H1 (cell line): Measurements from ENCODE around the gene NCF4. TPM values are rescaled to one million over a fixed set of nuclear protein-coding genes. Genes with fewer than 3 reads are reported as not detected.

Source experiments
- CTCF ChIA-PET: fragments of 300-600 bp; sonication (Branson Sonifier 250); formaldehyde crosslinking; loops from one replicate; lab custom pipeline; 2021; ENCODE audit not compliant: partially characterized antibody; lab: Charles Lee
- POLR2A ChIA-PET: fragments of 300-600 bp; sonication (Branson Sonifier 250); formaldehyde crosslinking; loops from one replicate; lab custom pipeline; 2021; ENCODE audit warnings: inconsistent platforms; ENCODE audit not compliant: partially characterized antibody; lab: Charles Lee
- DNase-seq, 2 experiments: peaks; one replicate each; pipeline versions ENCODE4 v3.0.0 to v3.0.0-alpha.2; 2010 to 2022; ENCODE audit warnings: low spot score in 2 of 2, low read depth in 1 of 2, mixed read lengths in 1 of 2
- FAIRE-seq: peaks from 2 replicates; lab custom pipeline; 2011; peaks lifted over from hg19 to GRCh38; lab: Jason Lieb, UNC
- H2AFZ ChIP-seq: 2 replicates; pipeline ENCODE4 v1.8.1; 2012; ENCODE audit warnings: low read length, inconsistent platforms
- H2AK5ac ChIP-seq: 2 replicates; pipeline ENCODE4 v1.6.1; 2013; ENCODE audit warnings: low read depth, low read length
- H2BK120ac ChIP-seq: replicated peaks from 2 replicates; pipeline ENCODE3; 2013; ENCODE audit warnings: low read depth, low read length, inconsistent platforms
- H2BK12ac ChIP-seq: 2 replicates; pipeline ENCODE4 v1.6.1; 2013; ENCODE audit warnings: low read depth, low read length
- H2BK15ac ChIP-seq: 2 replicates; pipeline ENCODE4 v1.6.1; 2013; ENCODE audit warnings: low read length
- H2BK20ac ChIP-seq: 2 replicates; pipeline ENCODE4 v1.6.1; 2013; ENCODE audit warnings: low read length
- H2BK5ac ChIP-seq: 2 replicates; pipeline ENCODE4 v1.6.1; 2013; ENCODE audit warnings: low read depth, low read length
- H3K14ac ChIP-seq: 2 replicates; pipeline ENCODE4 v1.6.1; 2013; ENCODE audit warnings: inconsistent platforms; ENCODE audit not compliant: insufficient read length
- H3K18ac ChIP-seq: 2 replicates; pipeline ENCODE4 v1.6.1; 2013; ENCODE audit warnings: low read length; ENCODE audit errors: extremely low read depth
- H3K23ac ChIP-seq: 2 replicates; pipeline ENCODE4 v1.6.1; 2013; ENCODE audit warnings: inconsistent platforms; ENCODE audit not compliant: insufficient read length
- H3K23me2 ChIP-seq: 2 replicates; pipeline ENCODE4 v1.6.1; 2013; ENCODE audit warnings: low read depth, low read length
- H3K27ac ChIP-seq: 2 replicates; pipeline ENCODE4 v1.6.1; 2011; ENCODE audit warnings: low read depth, low read length, inconsistent platforms
- H3K27me3 ChIP-seq, 4 experiments: replicated peaks in 1 of 4; 1 replicate in 1 of 4; 2 replicates in 3 of 4; pipeline versions ENCODE4 v1.6.1 to v1.8.1; 2011 to 2013; ENCODE audit warnings: low read length in 3 of 4, mild to moderate bottlenecking in 3 of 4, inconsistent platforms in 2 of 4, mixed read lengths in 2 of 4, moderate library complexity in 1 of 4; ENCODE audit not compliant: control insufficient read depth in 3 of 4, insufficient read depth in 3 of 4; ENCODE audit errors: extremely low read depth in 1 of 4
- H3K36me3 ChIP-seq, 4 experiments: 2 replicates each; pipeline versions ENCODE4 v1.6.1 to v1.8.1; 2011 to 2013; ENCODE audit warnings: mild to moderate bottlenecking in 4 of 4, low read length in 3 of 4, moderate library complexity in 2 of 4, control low read depth in 1 of 4, inconsistent platforms in 1 of 4; ENCODE audit not compliant: insufficient read depth in 4 of 4, control insufficient read depth in 2 of 4
- H3K4ac ChIP-seq: replicated peaks from 2 replicates; pipeline ENCODE3; 2013; ENCODE audit warnings: low read length, low read depth, mixed read lengths, inconsistent platforms; ENCODE audit not compliant: insufficient read length
- H3K4me1 ChIP-seq, 4 experiments: replicated peaks in 1 of 4; 1 replicate in 1 of 4; 2 replicates in 3 of 4; pipeline versions ENCODE4 v1.6.1 to v1.8.1; 2011 to 2013; ENCODE audit warnings: low read length in 3 of 4, inconsistent platforms in 2 of 4, mixed read lengths in 1 of 4; ENCODE audit not compliant: insufficient read depth in 4 of 4, control insufficient read depth in 3 of 4
- H3K4me2 ChIP-seq, 2 experiments: 2 replicates each; pipeline versions ENCODE4 v1.6.1 to v1.8.1; 2011 to 2013; ENCODE audit warnings: low read depth in 2 of 2, low read length in 2 of 2, control low read depth in 1 of 2, inconsistent platforms in 1 of 2, mild to moderate bottlenecking in 1 of 2; ENCODE audit not compliant: insufficient read depth in 1 of 2
- H3K4me3 ChIP-seq, 4 experiments: fragments of 200-600, 300-600 bp in 1 of 4; sonication (generic), shearing (Covaris generic), sonication (Bioruptor Twin) in 1 of 4; 2 replicates each; pipeline versions ENCODE4 v1.5.1 to v1.8.1; 2011 to 2016; ENCODE audit warnings: low read length in 4 of 4, low read depth in 3 of 4, control low read depth in 2 of 4, inconsistent platforms in 2 of 4, mild to moderate bottlenecking in 2 of 4, mixed read lengths in 1 of 4, moderate library complexity in 1 of 4; ENCODE audit not compliant: insufficient read depth in 2 of 4; ENCODE audit errors: extremely low read depth in 1 of 4
- H3K56ac ChIP-seq: replicated peaks from 2 replicates; pipeline ENCODE3; 2013; ENCODE audit warnings: low read depth, mild to moderate bottlenecking, mixed read lengths, low read length, inconsistent platforms; ENCODE audit not compliant: insufficient read length
- H3K79me1 ChIP-seq: 2 replicates; pipeline ENCODE4 v1.6.1; 2013; ENCODE audit warnings: low read depth, low read length, control low read depth
- H3K79me2 ChIP-seq, 2 experiments: 2 replicates each; pipeline versions ENCODE4 v1.6.1 to v1.8.1; 2012 to 2013; ENCODE audit warnings: low read length in 2 of 2, mild to moderate bottlenecking in 2 of 2, inconsistent platforms in 1 of 2; ENCODE audit not compliant: insufficient read depth in 2 of 2, control insufficient read depth in 1 of 2
- H3K9ac ChIP-seq, 4 experiments: replicated peaks in 1 of 4; 1 replicate in 1 of 4; 2 replicates in 3 of 4; pipeline versions ENCODE4 v1.6.1 to v1.8.1; 2011 to 2013; ENCODE audit warnings: low read depth in 3 of 4, low read length in 3 of 4, control low read depth in 2 of 4, mild to moderate bottlenecking in 2 of 4, moderate library complexity in 2 of 4, inconsistent platforms in 1 of 4; ENCODE audit errors: extremely low read depth in 1 of 4
- H3K9me3 ChIP-seq, 2 experiments: 2 replicates each; pipeline versions ENCODE4 v1.6.1 to v1.8.1; 2012 to 2013; ENCODE audit warnings: mild to moderate bottlenecking in 2 of 2, moderate library complexity in 2 of 2, control low read depth in 1 of 2, inconsistent platforms in 1 of 2, low read depth in 1 of 2, low read length in 1 of 2, mixed read lengths in 1 of 2; ENCODE audit not compliant: insufficient read depth in 2 of 2
- H4K20me1 ChIP-seq, 2 experiments: replicated peaks in 1 of 2; 2 replicates each; pipeline versions ENCODE3 to v1.8.1; 2011 to 2013; ENCODE audit warnings: inconsistent platforms in 2 of 2, low read length in 2 of 2, mild to moderate bottlenecking in 1 of 2; ENCODE audit not compliant: insufficient read depth in 2 of 2, control insufficient read depth in 1 of 2
- H4K5ac ChIP-seq: 2 replicates; pipeline ENCODE4 v1.6.1; 2013; ENCODE audit warnings: low read length, low read depth, mixed read lengths, inconsistent platforms; ENCODE audit not compliant: insufficient read length
- H4K8ac ChIP-seq: 2 replicates; pipeline ENCODE4 v1.8.0; 2013; ENCODE audit warnings: mild to moderate bottlenecking, moderate library complexity, low read length, inconsistent platforms; ENCODE audit not compliant: insufficient read depth; ENCODE audit errors: extremely low read depth
- H4K91ac ChIP-seq: replicated peaks from 2 replicates; pipeline ENCODE3; 2013; ENCODE audit warnings: low read length, mixed read lengths, inconsistent platforms; ENCODE audit not compliant: insufficient read length
- ASH2L ChIP-seq: fragments of 200-600, 300-600 bp; sonication (generic); IDR thresholded peaks from one replicate; pipeline ENCODE4 v1.7.1; 2017; ENCODE audit warnings: low read length
- ATF3 ChIP-seq: IDR thresholded peaks from 2 replicates; pipeline ENCODE4 v1.6.1; 2011; ENCODE audit warnings: low read depth, mild to moderate bottlenecking, low read length; ENCODE audit not compliant: insufficient read depth
- CTBP2 ChIP-seq: IDR thresholded peaks from 2 replicates; pipeline ENCODE4 v1.7.0; 2011; ENCODE audit warnings: borderline replicate concordance, mild to moderate bottlenecking, moderate library complexity, mixed read lengths, low read length; ENCODE audit not compliant: insufficient read depth, insufficient read length
- FOSL1 ChIP-seq: IDR thresholded peaks from 2 replicates; pipeline ENCODE4 v1.6.1; 2011; ENCODE audit warnings: mild to moderate bottlenecking, low read depth, low read length, moderate library complexity; ENCODE audit not compliant: insufficient read depth
- JUND ChIP-seq: IDR thresholded peaks from 2 replicates; pipeline ENCODE4 v1.6.1; 2011; ENCODE audit warnings: mild to moderate bottlenecking, improper control_type of control experiment, low read length
- SIN3A ChIP-seq, 2 experiments: IDR thresholded peaks in 1 of 2; conservative IDR thresholded peaks in 1 of 2; 2 replicates each; pipeline ENCODE4 v1.6.1; 2011 to 2012; ENCODE audit warnings: low read length in 2 of 2, improper control_type of control experiment in 1 of 2, low read depth in 1 of 2, mild to moderate bottlenecking in 1 of 2
- SP2 ChIP-seq: IDR thresholded peaks from 2 replicates; pipeline ENCODE4 v1.6.1; 2012; ENCODE audit warnings: mild to moderate bottlenecking, low read length, inconsistent platforms
- SUZ12 ChIP-seq: fragments of 200-600 bp; sonication (generic); IDR thresholded peaks from 2 replicates; pipeline ENCODE4 v1.6.1; 2012; ENCODE audit warnings: mild to moderate bottlenecking, inconsistent platforms, low read length, moderate library complexity, mixed read lengths
- WGBS, 2 experiments: shearing (Covaris generic) in 1 of 2; methylation state at CpG; one replicate each; pipeline versions ENCODE4 v1.1.6 to v1.1.7; 2013 to 2015; ENCODE audit warnings: low lambda C conversion rate in 2 of 2, mixed read lengths in 2 of 2, inconsistent platforms in 1 of 2, low coverage in 1 of 2, missing lambda C conversion rate in 1 of 2; ENCODE audit not compliant: insufficient replicate concordance in 2 of 2, insufficient coverage in 1 of 2, insufficient read length in 1 of 2; ENCODE audit errors: extremely low coverage in 1 of 2, missing lambda C conversion rate in 1 of 2; 5-methylcytosine and 5-hydroxymethylcytosine counted together
- polyA plus RNA-seq, 7 experiments: library from polyadenylated mRNA; depleted of rRNA in 3 of 7; stranded (reverse) in 5 of 7; unstranded in 2 of 7; fragments of >200 nt in 5 of 7; fragments of 200-250 nt in 2 of 7; gene quantifications; 1 replicate in 5 of 7; 2 replicates in 1 of 7; 4 replicates in 1 of 7; pipeline versions ENCODE4 v1.2.1 to v1.2.3, GENCODE V29; 2011 to 2013; ENCODE audit warnings: missing spikeins in 2 of 7, mixed read lengths in 2 of 7
- total RNA-seq: library from RNA; stranded (reverse); fragmentation: NEBNext Ultra II Directional; extraction: Animal tissue kit (Norgen Biotek cat#: 25700); gene quantifications from 2 replicates; pipeline ENCODE4 v1.2.1, GENCODE V29; 2021

Gene NCF4
- total and polyA plus RNA-seq, 2 of the 8 experiments (the other 6 are each of a cell fraction or from before 2014, with no cell fraction given), result 0.20 TPM; not detected in 1

GRCh38 chr22:36816339-36816635, 44.5 kb upstream of the NCF4 start:
- H2BK20ac ChIP-seq, result peak overlapping the region; percentile 28; the same call in 1 of the 2 replicates
- H2BK5ac ChIP-seq, result no peak overlapping the region
- no peaks in the 10 kb centered on the region for H4K20me1 ChIP-seq
- H4K8ac ChIP-seq, result peak overlapping the region; percentile 57
- peak overlapping the region; percentile 70 to 89 for H3K4me2 ChIP-seq
- H2BK12ac ChIP-seq, result no peak overlapping the region
- H2AFZ ChIP-seq, result no peak overlapping the region
- H3K18ac ChIP-seq, result peak overlapping the region; percentile 66; the same call in 1 of the 2 replicates
- H3K9me3 ChIP-seq, result no peaks in the 10 kb centered on the region
- no peak overlapping the region for H3K56ac ChIP-seq
- peak overlapping the region; percentile 39 to 69 (median 59) for H3K4me3 ChIP-seq
- H3K79me2 ChIP-seq, result no peaks in the 10 kb centered on the region
- peaks cover 21 to 53% (median 41%) of the 10 kb centered on the region in 4 experiments for H3K27me3 ChIP-seq
- no peak overlapping the region for H3K4ac ChIP-seq
- no peak overlapping the region for H3K14ac ChIP-seq
- H3K23ac ChIP-seq, result no peak overlapping the region
- H3K36me3 ChIP-seq, result no peaks in the 10 kb centered on the region
- no peak overlapping the region for H4K91ac ChIP-seq
- ChIA-PET POLR2A (no interaction called here), CTCF (interaction anchor here (0.7 to 1.2 kb wide), 2 partner anchors 10 to 43 kb away, joined by 3 to 4 read pairs; no protein-coding TSS in a partner anchor)
- no peaks in the 10 kb centered on the region for H3K79me1 ChIP-seq
- 2% methylated on average over 12 of the region's 12 CpGs; no CpG with 5 or more reads in 1 of the 2 experiments for WGBS, 2 experiments
- FAIRE-seq (no peak), DNase-seq (no peak)
- no peak overlapping the region for H2BK15ac ChIP-seq
- TF ChIP-seq CTBP2 (peak; percentile 27), JUND (no peak), SUZ12 (peak; percentile 79), ATF3 (no peak), SP2 (no peak), SIN3A (conservative IDR thresholded peaks at IDR 0.05 in 1 of 2, IDR thresholded peaks at IDR 0.05 in 1 of 2; ENCODE audit: low read depth in 1 of 2, low read length in 2 of 2) (0 out of 4 replicates have a peak, but pooled peaks of 1 of the 2 experiments have one; percentile 2), ASH2L (peak; percentile 18), FOSL1 (no peak)
- peaks cover 11% of the 10 kb centered on the region for H3K23me2 ChIP-seq
- H2AK5ac ChIP-seq, result no peak overlapping the region
- H3K4me1 ChIP-seq, result peaks cover 0 to 14% (median 9%) of the 10 kb centered on the region in 4 experiments; a peak in 6 of 7 replicates
- H3K9ac ChIP-seq, result no peak overlapping the region
- no peak overlapping the region for H2BK120ac ChIP-seq
- no peak overlapping the region for H4K5ac ChIP-seq
- H3K27ac ChIP-seq, result no peak overlapping the region
